HL-60 (cell line): Measurements from ENCODE around the gene RPL26.
"Not testable (repeated sequence)": the region's sequence is repeated elsewhere in the genome, so short reads cannot be mapped to it uniquely, and the experiment has no call there.

ENCODE experiments used
- DNase-seq, 2 experiments: peaks; one replicate each; pipeline ENCODE4 v3.0.0-alpha.2; 2010 to 2020; ENCODE audit warnings: low read depth in 1 of 2, low spot score in 1 of 2
- H3K27ac ChIP-seq: fragments of 250-450 bp; sonication (Bioruptor Pico); replicated peaks from 2 replicates; pipeline ENCODE4 v1.5.1; 2020; ENCODE audit warnings: mild to moderate bottlenecking, moderate library complexity
- H3K27me3 ChIP-seq: fragments of 250-450 bp; sonication (Bioruptor Pico); 2 replicates; pipeline ENCODE4 v1.5.1; 2021; ENCODE audit warnings: mild to moderate bottlenecking, moderate library complexity; ENCODE audit not compliant: insufficient read depth, poor library complexity, severe bottlenecking
- H3K4me3 ChIP-seq: replicated peaks from 2 replicates; pipeline ENCODE4 v1.5.1; 2011; ENCODE audit warnings: mild to moderate bottlenecking, control low read depth, low read length; ENCODE audit not compliant: insufficient read depth
- GABPA ChIP-seq: IDR thresholded peaks from 2 replicates; pipeline ENCODE4 v1.6.1; 2012; ENCODE audit warnings: low read depth
- POLR2AphosphoS5 ChIP-seq: IDR thresholded peaks from 2 replicates; pipeline ENCODE4 v1.6.1; 2012; ENCODE audit warnings: low read depth
- SPI1 ChIP-seq: IDR thresholded peaks from 2 replicates; pipeline ENCODE4 v1.6.1; 2012; ENCODE audit warnings: low read depth, mild to moderate bottlenecking, borderline replicate concordance
- TF ChIP-seq, protein P1 (sequence below): IDR thresholded peaks from one replicate; pipeline ENCODE4 v1.5.1; 2011; ENCODE audit warnings: low read length, control low read depth, inconsistent platforms; ENCODE audit not compliant: insufficient read depth
- TF ChIP-seq, protein P2 (sequence below): IDR thresholded peaks from 2 replicates; pipeline ENCODE4 v1.6.1; 2012; ENCODE audit warnings: low read depth; ENCODE audit not compliant: insufficient replicate concordance

Gene RPL26

GRCh38 chr17:8382880-8383142, 182 bp downstream of the RPL26 start:
- TF ChIP-seq, protein P1, sequence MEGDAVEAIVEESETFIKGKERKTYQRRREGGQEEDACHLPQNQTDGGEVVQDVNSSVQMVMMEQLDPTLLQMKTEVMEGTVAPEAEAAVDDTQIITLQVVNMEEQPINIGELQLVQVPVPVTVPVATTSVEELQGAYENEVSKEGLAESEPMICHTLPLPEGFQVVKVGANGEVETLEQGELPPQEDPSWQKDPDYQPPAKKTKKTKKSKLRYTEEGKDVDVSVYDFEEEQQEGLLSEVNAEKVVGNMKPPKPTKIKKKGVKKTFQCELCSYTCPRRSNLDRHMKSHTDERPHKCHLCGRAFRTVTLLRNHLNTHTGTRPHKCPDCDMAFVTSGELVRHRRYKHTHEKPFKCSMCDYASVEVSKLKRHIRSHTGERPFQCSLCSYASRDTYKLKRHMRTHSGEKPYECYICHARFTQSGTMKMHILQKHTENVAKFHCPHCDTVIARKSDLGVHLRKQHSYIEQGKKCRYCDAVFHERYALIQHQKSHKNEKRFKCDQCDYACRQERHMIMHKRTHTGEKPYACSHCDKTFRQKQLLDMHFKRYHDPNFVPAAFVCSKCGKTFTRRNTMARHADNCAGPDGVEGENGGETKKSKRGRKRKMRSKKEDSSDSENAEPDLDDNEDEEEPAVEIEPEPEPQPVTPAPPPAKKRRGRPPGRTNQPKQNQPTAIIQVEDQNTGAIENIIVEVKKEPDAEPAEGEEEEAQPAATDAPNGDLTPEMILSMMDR = no peak
- TF ChIP-seq GABPA (no peak), SPI1 (no peak), POLR2AphosphoS5 (no peak)
- TF ChIP-seq, protein P2, sequence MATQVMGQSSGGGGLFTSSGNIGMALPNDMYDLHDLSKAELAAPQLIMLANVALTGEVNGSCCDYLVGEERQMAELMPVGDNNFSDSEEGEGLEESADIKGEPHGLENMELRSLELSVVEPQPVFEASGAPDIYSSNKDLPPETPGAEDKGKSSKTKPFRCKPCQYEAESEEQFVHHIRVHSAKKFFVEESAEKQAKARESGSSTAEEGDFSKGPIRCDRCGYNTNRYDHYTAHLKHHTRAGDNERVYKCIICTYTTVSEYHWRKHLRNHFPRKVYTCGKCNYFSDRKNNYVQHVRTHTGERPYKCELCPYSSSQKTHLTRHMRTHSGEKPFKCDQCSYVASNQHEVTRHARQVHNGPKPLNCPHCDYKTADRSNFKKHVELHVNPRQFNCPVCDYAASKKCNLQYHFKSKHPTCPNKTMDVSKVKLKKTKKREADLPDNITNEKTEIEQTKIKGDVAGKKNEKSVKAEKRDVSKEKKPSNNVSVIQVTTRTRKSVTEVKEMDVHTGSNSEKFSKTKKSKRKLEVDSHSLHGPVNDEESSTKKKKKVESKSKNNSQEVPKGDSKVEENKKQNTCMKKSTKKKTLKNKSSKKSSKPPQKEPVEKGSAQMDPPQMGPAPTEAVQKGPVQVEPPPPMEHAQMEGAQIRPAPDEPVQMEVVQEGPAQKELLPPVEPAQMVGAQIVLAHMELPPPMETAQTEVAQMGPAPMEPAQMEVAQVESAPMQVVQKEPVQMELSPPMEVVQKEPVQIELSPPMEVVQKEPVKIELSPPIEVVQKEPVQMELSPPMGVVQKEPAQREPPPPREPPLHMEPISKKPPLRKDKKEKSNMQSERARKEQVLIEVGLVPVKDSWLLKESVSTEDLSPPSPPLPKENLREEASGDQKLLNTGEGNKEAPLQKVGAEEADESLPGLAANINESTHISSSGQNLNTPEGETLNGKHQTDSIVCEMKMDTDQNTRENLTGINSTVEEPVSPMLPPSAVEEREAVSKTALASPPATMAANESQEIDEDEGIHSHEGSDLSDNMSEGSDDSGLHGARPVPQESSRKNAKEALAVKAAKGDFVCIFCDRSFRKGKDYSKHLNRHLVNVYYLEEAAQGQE = peak; percentile 74
- DNase-seq = no peak
- Histone ChIP-seq H3K27ac (peak overlapping the region; percentile 89), H3K4me3 (peak overlapping the region; percentile 62), H3K27me3 (no peaks in the 10 kb centered on the region)

DNA sequence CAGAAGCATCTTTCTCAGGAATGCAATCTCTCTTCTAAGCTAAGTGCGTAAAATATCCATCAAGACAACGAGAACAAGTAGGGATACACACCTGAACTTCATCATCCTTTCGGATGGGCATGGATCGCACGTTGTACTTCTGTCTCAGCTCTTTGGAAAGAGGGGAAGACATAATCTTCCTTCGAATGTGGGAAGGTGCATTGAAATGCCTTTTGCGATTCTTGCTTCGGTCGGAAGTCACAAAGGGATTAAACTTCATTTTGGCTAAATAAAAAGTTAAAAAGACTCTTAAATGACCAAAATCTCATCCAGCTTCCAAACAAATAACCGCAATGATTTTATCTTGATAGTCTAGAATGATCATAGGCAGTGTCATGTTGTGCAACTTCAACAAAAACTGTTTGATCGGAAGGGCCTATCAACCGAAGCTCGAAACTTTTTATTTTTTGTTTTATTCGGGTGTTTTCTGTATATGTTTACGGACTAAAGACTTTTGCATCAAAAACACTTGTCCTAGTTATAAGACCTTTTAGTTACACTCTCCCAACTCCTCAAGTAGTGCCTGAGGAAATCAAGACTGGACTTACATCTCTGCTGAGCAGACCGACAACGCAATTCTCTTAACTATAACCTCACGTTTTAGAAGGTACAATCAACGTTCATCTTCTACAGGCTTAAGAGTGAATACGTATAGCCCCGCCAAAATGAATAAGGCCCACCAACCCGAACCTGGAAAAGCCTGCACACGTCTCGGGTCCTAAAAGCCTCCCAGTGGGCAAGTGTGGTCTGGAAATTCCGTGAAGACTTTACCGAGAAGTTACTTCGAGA, 727 bp downstream of the RPL26 start:
- no peak for DNase-seq

GRCh38 chr17:8380049-8380448, 2.9 kb downstream of the RPL26 start:
- Histone ChIP-seq H3K4me3 (peak overlapping the region; percentile 62), H3K27me3 (no peaks in the 10 kb centered on the region), H3K27ac (peak overlapping the region; percentile 9; the same call in 1 of the 2 replicates)
- DNase-seq = no peak
- TF ChIP-seq SPI1 (no peak), POLR2AphosphoS5 (no peak), GABPA (no peak)
- TF ChIP-seq, protein P2 = no peak
- TF ChIP-seq, protein P1 = no peak

More for the DNA sequence above, 727 bp downstream of the RPL26 start:
- H3K27me3 ChIP-seq = no peaks in the 10 kb centered on the region
- TF ChIP-seq SPI1 = no peak
- H3K27ac ChIP-seq = peak overlapping the region; percentile 89
- peak overlapping the region; percentile 62 for H3K4me3 ChIP-seq

DNA sequence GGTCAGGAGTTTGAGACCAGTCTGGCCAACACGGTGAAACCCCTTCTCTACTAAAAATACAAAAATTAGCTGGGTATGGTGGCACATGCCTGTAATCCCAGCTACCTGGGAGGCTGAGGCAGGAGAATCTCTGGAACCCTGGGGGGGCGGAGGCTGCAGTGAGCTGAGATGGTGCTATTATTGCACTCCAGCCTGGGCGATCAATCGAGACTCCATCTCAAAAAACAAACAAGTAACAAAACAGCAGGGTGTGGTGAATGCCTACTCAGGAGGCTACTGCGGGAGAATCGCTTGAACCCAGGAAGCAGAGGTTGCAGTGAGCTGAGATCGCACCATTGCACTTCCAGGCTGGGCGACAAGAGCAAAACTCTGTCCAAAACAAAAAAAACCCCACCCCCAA, 4.9 kb downstream of the RPL26 start:
- DNase-seq, H3K4me3 ChIP-seq, H3K27me3 ChIP-seq, H3K27ac ChIP-seq: not testable (repeated sequence)

GRCh38 chr17:8377422-8377821, 5.6 kb downstream of the RPL26 start:
- no peaks in the 10 kb centered on the region for H3K27me3 ChIP-seq
- TF ChIP-seq SPI1 (no peak), POLR2AphosphoS5 (no peak), GABPA (no peak)
- TF ChIP-seq, protein P2 = no peak
- H3K27ac ChIP-seq = no peak overlapping the region
- no peak overlapping the region for H3K4me3 ChIP-seq
- no peak for DNase-seq
